HG03521 (cell line): ENCODE measurements around the gene COL6A5.
"Not testable (repeated sequence)": the region's sequence is repeated elsewhere in the genome, so short reads cannot be mapped to it uniquely, and the experiment has no call there.

Experiments
- ATAC-seq: cut with Tn5 transposase; IDR thresholded peaks from one replicate; pipeline ENCODE4 v1.9.1; 2021; ENCODE audit warnings: mild to moderate bottlenecking, moderate library complexity; ENCODE audit not compliant: unreplicated experiment

The COL6A5 gene

DNA sequence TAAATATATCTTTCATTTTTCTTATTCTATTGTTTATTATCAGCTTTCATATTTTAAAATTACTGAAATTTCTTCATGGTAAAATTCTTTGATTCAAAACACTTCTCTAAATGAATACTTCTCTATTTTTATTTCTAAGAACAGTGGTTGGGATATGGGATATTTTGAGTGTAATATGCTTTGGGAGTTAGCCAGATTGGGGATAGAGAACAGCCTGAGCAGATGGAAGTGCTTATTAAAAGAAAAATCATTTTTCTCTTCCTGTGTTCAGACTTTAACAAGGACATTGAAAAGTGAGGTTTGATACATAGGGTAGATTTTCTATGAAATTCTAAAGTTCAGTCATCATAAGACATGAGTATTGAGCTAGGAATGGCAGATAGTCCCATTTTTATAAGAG lies 84.8 kb downstream of the COL6A5 start:
- no peak for ATAC-seq

DNA sequence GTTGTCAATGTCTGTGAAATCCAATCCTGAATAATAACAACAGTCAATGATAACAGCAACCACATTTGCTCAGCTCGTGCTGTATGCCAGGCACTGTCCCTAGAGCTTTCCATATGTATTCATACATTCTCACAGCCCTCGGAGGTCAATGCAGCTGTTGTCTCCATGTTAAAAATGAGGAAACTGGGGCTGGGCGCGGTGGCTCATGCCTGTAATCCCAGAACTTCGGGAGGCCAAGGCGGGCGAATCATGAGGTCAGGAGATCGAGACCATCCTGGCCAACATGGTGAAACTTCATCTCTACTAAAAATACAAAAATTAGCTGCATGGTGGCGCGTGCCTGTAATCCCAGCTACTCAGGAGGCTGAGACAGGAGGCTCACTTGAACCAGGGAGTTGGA lies 86.6 kb downstream of the COL6A5 start:
- not testable (repeated sequence) for ATAC-seq

DNA sequence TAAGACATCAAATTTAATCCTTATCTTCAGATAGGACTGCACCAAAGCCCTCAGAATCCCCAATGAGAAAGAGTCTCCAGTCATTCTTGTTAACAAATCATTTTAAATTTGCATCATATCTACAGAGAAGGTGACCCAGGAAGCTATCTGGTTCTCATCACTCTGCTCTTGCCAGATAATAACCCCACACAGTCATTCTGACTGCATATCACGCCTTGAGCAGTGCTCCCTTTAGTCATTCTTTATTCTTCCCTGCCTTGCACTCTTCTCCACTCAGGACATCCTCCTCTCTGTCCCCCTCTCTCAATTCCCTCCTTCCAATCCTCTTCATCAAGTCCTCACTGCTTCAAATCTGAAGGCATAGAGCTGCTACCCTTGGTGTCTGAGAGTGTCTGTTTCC lies 87.8 kb downstream of the COL6A5 start:
- ATAC-seq = no peak

DNA sequence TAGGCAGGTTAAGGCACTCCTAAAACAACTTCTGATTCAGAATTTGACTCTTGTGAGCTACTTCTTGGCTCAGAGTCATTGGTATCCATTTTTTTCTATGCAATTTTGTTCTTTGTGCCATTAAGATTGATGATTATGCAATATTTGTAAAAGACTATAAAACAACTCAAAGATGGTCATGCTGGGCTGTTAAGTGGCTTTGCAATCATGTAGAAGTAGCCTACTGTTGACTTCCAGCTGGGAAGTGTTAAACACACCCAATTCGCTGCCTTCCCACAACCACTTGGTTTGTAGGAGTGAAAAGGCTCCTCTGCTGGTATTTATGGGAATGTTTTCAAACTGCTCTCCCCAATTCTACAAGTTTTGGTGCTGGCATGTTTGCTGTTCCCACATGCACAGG lies 96.8 kb downstream of the COL6A5 start:
- no peak for ATAC-seq

DNA sequence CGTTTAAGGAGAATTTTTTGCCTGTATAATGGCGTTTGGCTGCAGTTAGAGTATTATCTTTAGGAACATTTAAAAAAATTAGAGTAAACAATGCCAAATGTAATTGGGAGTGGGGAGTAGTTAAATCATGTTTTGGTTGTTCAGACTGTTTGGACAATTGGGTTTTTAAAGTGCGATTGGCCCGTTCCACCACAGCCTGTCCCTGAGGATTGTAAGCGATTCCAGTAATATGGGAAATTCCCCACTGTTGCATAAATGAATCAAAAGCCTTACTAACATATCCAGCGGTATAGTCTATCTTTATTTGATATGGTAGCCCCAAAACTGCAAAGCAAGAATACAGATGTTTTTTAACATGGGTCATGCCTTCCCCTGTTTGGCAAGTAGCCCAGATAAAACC lies 101.4 kb downstream of the COL6A5 start:
- not testable (repeated sequence) for ATAC-seq

DNA sequence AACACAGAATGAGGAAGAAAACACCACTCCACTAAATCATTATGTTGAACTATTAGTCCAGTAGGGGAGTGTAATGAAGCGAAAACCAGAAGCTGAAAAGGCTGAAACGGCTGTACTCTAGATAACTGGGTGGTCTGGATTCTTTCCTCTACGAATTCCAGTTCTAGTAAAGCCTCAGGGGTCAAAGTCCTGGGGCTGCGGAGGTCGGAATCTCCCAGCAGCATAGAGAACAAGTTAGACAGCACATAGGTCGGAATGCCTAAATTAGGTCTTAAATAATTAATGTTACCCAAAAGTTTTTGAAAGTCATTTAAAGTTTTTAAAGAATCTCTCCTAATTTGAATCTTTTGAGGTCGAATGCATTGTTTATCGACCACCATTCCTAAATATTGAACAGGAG lies 102.7 kb downstream of the COL6A5 start:
- not testable (repeated sequence) for ATAC-seq

DNA sequence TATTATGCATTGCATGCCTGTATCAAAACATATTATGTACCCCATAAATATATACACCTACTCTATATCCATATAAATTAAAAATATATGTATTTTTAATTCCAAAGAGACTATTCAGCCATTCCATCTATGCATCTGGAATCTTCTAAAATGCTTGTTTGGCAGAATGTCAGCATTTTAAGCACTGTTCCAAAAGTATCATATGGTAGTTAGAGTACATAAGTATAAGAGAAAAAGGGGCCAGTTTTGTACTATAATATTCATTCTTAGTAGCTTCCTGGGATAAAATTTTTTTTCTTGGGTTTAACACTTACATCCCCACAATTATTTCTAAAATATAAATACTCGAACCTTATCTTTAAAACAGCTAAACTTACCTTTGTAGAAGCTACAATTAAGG lies 111.1 kb downstream of the COL6A5 start:
- ATAC-seq = no peak

DNA sequence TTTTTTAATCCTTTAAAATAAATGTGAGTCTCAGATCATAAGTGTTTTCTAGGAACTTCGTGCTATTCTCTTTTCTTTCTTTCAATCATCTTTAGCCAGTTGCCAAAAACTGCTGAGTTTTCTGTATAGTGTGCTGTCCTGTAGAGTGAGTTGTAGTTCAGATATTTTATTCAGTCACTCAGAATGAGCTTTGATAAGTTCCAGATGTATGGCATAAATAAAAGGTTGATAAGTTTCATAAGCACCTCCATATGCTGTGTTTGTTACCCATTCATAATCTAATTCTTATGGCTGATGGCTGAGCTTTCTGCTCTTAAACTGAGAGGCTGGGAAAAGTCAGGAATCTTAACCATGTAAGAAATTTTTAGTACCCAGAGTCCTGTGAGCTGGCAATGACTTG lies 112.2 kb downstream of the COL6A5 start:
- ATAC-seq = no peak

DNA sequence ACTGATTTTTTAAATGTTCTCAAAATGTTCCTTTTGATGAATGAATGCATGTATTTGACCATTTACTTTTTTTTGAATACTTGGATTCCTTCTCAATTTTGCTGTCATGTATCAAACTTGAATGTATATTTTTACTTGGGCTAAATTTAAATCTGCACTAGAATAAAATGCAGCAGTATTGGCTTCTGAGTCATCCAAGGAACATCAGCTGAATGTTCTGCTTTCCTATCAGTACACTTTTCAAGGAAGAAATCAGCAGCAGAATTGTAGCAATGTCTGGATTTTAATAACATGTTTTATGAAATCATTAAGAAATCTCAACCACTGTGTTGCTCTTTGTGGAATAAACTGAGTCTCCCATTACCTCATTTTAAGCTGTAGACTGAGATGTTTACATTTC lies 114.5 kb downstream of the COL6A5 start:
- ATAC-seq = no peak

DNA sequence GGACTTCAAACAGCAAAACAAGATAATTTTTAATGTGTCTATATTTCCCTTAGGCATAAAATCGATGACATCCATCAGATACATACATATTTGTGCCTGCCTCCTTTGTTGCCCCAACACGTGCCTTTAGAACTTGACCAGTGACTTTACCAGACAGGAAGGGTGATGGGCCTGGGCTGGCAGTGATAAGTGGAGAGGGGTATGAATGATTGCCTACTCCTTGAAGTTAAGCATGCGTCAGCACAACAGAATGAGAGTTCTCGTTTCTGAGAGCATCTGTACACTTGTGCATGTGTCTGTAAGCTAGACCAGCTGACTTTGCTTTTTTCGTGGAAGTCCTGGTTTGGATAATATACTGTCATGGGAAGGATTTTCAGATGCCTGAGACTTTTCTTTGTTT lies 116.6 kb downstream of the COL6A5 start:
- no peak for ATAC-seq

DNA sequence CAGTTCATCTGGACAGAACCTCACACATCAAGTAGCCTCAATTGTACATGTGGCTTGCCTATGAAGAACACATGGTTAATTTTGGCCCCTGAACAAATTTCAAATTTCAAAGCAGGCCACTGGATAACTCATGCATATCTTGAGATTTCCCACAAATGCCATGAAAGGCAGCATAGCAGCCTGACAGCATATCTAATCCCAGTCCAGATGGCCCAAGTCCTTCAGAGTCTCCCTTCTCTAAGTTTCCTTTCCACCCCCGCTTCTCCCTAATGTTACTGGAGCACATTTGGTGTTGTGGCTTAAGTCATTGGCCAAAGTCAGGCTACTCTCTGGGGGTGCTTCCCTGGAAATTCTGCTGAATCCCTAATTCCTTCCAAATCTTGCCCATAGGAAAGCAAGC lies 117.7 kb downstream of the COL6A5 start:
- no peak for ATAC-seq

DNA sequence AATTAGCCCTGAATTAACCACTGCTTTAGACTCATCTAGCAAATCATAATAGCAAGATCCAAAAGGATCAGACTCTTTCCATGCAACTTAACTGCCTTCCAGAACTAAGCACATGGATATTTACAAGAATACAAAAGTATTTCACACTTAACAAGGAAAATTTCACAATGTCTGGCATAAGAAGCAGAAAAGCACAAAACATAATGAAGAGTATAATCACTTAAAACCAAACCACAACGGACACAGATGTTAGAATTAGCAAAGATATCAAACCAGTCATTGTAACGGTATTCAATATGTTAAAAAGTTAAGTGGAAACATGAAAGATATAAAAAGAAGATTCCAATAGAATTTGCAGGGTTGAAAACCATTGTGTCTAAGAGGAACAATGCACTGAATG lies 120.0 kb downstream of the COL6A5 start:
- no peak for ATAC-seq

DNA sequence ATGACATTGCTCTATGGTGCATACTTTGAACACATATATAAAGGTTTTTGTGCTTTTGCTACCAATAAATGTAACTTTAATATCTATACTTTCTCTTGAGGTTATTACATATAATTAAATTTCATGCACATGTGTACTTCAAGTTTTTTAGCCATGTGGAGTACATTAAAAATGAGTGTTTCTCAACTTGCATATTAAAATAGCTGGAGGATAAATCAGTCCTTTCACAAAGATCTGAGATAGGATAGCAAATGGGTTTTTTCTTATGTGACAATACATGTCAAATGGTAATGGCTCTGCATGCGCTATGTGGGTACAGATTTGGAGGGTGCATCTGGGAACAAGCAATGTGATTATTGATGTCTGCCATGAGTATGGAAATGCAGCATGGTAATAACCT lies 122.8 kb downstream of the COL6A5 start:
- ATAC-seq = no peak

DNA sequence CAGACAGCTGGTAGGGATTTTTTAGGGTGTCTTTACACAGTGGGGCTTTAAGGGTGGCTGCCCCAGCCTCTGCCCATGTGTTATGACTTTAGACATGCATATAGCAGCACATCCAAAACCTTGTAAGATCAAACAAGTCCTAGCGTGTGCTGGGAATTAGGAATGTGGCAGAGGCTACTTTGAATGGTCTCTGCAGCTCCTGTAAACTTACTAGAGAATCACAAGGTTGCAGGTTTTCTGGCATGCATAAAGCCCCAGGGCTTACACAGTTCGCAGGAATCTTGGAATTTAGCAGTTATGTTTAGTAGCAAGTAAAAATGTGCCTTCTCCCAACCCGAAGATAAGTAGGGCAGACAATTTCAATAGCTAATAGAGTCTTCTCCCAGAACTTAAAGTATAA lies 124.7 kb downstream of the COL6A5 start:
- no peak for ATAC-seq

DNA sequence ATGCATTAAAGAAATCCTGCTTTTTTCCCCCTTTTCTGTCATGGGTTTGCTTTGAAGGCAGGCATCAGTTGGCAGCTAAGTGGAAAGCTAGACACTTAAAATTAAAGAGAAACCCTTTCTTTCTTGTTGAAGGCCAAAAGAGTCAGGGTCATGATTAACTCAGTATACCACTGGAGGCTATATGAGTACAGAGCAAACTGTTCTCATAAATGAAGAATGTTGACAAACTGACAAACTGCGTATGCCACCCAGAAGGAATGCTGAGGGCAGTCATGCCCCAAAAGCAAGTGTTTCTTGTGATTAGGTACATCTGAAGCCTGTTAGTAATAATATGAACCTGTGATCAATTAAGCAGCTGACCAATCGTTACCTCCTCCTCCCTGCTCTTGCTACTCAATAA lies 127.9 kb downstream of the COL6A5 start:
- ATAC-seq = no peak

DNA sequence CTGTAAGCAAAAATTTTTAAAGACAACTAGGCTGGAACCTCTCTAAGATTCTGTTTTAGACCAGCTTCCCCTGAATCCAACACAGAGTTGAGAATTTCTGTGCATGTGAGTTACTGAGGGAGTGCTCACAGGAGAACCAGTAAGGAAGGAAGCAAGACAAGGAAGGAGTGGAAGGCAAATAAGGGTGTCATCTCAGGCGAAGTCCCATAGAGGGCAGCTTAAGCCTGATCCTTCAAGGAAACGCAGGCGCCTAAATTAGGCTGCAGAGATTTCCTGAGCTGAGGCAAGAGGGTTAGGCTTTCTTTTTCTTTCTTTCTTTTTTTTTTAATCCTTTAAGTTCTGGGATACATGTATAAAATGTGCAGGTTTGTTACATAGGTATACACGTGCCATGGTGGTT lies 135.3 kb downstream of the COL6A5 start:
- ATAC-seq = no peak

DNA sequence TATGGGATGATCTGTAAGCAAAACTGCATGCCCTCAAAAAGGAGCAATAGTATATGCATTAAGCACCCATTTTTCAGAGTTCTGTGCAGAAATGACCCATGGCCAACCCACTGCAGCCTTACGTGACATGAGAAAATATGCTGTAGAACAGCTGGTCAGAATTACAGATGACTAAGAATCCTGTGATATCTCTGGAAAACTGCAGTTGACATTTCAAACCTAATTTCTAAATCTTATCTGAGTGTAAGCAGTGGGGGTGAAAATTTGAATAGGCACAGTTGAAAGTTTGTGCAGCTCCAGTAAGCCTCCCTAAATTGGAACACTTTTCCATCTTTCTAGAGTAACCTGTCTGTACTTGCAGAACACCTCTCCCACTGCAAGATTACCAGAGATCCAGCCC lies 142.8 kb downstream of the COL6A5 start:
- ATAC-seq = no peak

DNA sequence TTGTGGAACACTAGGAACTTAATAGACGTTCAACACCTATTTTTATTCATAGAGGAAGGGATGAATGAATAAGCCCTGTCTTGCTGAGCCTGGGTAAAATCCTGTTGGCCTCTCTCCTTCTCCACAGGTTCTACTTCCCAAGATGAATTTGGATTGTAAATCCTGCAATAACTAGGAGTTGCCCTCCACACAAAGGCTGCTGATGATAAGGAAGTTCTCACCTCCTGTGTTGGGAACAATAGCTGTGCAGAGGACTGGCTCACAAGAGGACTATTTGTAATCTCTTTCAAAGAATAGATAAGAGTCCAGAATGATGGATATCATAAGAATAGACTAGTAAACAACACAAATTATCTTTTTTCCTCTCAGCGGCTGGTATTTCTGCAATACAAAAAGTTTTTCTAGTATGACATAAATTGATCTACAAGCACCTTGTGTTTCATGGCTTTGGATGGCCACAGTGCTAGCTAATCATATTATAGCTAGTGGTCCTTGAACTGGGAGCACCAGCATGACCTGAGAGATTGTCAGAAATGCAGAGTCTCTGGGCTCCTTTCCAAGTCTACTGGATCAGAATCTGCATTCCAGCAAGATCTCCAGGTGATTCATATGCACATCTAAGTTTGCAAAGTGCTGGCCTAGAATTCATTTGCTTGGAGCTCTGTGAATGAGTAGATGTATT lies 143.4 kb downstream of the COL6A5 start:
- ATAC-seq = no peak

DNA sequence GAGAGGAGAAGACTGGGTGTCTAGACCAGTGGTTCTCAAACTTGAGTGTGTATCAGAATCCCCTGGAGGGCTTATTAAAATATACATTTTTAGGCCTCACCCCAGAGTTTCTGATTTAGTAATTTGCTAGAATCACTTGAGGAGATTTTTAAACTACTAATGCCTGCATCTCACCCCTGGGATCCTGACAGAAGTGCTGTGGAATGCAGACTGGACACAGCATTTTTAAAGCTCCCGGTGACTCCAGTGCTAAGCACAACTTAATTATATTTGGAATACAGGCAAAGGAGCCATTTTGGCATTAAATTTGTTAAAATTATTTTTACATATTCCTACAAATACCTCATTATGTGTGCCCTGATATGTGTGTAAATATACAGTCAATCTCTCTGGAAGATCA lies 144.8 kb downstream of the COL6A5 start:
- ATAC-seq = no peak

DNA sequence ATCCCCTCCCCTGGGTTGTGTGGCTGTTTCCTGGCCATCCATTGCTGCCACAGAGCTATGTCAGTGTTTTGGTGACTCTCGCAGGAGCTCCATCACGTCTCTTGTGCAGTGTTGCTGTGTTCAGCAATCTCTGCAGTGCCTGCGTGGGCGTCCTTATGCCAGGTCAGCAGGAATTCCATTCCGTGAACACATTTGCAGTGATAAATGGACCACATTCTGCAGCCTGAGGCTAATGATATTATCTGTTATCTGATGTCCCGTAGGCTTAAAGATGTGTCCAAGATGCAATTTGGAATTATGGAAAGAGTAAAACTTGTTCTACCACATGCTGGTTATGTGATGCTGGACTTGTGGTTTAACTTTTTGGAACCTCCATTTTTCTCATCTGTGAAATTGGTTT lies 146.0 kb downstream of the COL6A5 start:
- no peak for ATAC-seq

DNA sequence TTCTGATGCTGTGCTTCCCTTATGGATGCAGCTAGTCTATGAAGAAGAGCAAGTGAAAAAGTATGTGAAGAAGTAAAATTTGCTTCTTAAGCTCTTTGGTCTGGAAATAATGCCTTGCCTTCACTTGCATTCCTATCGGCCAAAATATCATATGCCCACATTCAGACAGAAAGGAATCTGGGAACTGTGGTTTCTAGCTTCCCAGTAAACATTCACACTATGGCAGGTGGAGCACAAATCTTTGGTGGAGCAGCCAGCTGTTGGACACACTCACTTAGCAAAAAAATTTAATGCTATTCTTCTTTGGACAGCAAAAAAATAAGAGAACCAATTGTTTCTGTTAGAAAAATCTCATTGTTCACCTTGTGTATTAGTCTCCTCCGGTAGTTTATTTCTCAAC lies 159.2 kb downstream of the COL6A5 start:
- ATAC-seq = no peak

DNA sequence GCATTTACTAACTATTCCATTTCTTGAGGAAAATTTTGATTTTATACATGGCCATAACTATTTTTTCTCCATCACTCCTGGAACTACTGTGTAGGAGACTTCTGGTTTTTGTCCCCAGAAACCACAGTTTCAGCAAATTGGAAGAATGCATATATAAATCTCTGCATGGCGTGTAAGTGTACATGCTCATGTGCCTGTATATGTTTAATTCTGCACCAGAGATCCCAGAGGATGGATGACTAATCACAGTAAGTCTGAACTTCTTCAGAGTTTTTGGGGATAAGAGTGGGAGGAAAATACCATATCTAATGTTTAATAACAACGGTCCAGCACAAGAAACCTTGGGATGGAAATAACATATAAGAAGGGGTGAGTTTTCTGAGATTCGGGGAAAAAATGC lies 160.6 kb downstream of the COL6A5 start:
- ATAC-seq = no peak

DNA sequence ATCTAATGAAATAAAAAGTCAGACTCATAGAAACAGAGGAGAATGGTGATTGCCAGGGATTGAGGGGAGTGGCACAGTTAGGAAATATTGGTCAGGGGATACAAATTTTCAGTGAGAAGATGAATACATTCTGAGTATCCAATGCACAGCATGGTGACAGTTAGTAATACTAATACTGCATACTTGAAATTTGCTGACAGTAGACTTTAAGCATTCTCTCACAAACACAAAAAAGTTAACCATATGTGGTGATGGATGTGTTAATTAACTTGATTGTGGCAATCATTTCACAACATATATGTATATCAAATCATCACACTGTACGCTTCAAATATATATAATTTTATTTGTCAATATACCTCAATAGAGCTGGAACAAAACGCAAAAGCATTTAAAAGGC lies 162.3 kb downstream of the COL6A5 start:
- ATAC-seq = no peak

DNA sequence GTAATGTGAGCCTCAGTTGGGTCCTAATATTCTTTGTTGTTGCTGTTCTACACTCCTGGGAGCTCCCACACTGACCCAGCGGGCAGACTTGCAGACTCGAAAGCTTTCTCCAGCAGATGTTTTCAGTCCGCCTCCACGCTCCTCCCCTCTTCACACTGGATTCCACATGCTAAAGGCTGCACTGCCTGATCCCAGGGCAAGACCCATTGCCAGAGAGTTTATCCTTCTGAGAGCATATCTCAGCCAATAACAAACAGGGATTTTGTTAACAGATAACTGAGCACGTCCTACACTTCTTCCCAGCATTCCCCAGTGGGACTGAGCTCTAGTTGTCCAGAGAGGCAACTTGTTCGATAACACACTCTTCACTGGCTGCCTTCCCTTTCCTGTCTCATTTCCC lies 163.5 kb downstream of the COL6A5 start:
- ATAC-seq = no peak
